Bronchial epithelial cell (primary cell): ENCODE data around the gene BROX. TPM values are rescaled to one million over a fixed set of nuclear protein-coding genes. Genes with fewer than 3 reads are reported as not detected.

Experiments
- DNase-seq: peaks from one replicate; pipeline ENCODE4 v3.0.0-alpha.2; 2010; ENCODE audit warnings: low read depth
- FAIRE-seq: peaks from 2 replicates; lab custom pipeline; 2011; peaks lifted over from hg19 to GRCh38; lab: Jason Lieb, UNC
- H3K27me3 ChIP-seq: 2 replicates; pipeline ENCODE4 v1.5.1; 2011; ENCODE audit warnings: low read length; ENCODE audit not compliant: control insufficient read depth, insufficient read depth
- H3K36me3 ChIP-seq: 2 replicates; pipeline ENCODE4 v1.5.1; 2011; ENCODE audit warnings: low read length; ENCODE audit not compliant: control insufficient read depth, insufficient read depth
- H3K4me3 ChIP-seq: 2 replicates; pipeline ENCODE4 v1.5.1; 2011; ENCODE audit warnings: mild to moderate bottlenecking, low read depth, low read length, control low read depth
- total RNA-seq: library from RNA; depleted of rRNA; stranded (reverse); fragments of >200 nt; gene quantifications from 2 replicates; pipeline ENCODE4 v1.2.1, GENCODE V29; 2014
- TF ChIP-seq, protein P1 (sequence below): IDR thresholded peaks from 2 replicates; pipeline ENCODE4 v1.5.1; 2011; ENCODE audit warnings: mild to moderate bottlenecking, moderate library complexity, low read length, control low read depth, inconsistent platforms; ENCODE audit not compliant: insufficient read depth, severe bottlenecking

Gene BROX
- total RNA-seq, 1 donor from 2014 or later, result 43.2 TPM

DNA sequence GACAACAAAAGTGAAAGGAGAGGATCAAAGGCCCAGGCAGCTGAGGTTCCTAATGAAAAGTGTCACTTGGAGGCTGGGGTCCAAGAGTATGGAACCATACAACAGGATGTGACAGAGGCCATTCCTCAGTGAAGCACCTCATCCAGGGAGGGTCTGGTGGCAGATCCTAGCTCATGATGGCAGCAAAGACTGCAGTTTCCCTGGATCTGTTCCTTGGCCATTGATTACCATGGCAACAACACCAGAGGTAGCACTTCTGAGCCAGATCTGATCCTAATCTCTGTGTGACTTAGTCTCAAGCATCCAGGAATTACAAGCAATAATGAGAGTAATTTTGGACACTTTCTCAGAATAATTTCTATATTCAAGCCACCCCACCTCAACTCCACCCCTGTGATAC, 37.6 kb downstream of the BROX start:
- H3K36me3 ChIP-seq, result no peaks in the 10 kb centered on the region
- H3K4me3 ChIP-seq, result no peak overlapping the region
- DNase-seq (no peak), FAIRE-seq (no peak)
- TF ChIP-seq, protein P1, sequence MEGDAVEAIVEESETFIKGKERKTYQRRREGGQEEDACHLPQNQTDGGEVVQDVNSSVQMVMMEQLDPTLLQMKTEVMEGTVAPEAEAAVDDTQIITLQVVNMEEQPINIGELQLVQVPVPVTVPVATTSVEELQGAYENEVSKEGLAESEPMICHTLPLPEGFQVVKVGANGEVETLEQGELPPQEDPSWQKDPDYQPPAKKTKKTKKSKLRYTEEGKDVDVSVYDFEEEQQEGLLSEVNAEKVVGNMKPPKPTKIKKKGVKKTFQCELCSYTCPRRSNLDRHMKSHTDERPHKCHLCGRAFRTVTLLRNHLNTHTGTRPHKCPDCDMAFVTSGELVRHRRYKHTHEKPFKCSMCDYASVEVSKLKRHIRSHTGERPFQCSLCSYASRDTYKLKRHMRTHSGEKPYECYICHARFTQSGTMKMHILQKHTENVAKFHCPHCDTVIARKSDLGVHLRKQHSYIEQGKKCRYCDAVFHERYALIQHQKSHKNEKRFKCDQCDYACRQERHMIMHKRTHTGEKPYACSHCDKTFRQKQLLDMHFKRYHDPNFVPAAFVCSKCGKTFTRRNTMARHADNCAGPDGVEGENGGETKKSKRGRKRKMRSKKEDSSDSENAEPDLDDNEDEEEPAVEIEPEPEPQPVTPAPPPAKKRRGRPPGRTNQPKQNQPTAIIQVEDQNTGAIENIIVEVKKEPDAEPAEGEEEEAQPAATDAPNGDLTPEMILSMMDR, result no peak
- no peaks in the 10 kb centered on the region for H3K27me3 ChIP-seq

DNA sequence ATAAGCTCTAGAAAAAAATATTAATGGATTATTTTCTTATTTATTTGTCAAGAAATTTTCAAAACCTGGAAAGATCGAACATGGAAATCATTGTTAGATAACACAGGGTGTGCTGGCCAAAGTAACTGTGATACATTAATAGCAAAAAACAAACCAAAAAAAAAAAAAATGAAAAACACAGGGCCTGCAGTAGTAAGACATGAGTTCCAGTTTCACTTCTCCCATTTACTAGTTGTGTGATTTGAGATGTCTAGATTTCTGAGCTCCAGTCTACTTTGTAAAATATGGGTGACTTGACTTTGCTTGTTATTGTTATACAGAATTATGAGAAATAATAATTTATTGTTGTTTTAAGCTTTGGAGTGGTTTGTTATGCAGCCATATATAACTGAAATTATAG, 38.3 kb downstream of the BROX start:
- TF ChIP-seq, protein P1, result no peak
- FAIRE-seq (no peak), DNase-seq (no peak)
- Histone ChIP-seq H3K4me3 (no peak overlapping the region), H3K36me3 (no peaks in the 10 kb centered on the region), H3K27me3 (no peaks in the 10 kb centered on the region)

DNA sequence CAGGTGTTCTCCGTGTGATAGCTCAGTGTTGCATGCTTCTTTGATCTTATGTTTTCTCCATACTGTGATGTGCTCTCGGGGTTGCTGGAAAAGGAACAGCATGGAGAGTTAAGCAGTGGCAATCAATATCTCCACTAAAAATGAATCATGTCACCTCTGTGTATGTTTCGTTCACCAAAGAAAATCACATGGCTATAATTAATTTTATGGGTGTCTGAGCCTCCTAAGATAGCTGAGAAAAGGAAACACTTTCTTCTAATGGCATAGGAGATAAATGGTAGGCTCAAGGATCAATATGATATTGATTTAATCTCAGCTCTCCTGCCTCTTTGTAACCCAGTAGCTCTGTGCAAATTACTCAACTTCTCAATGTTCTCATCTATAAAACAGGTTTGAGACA, 38.9 kb downstream of the BROX start:
- no peaks in the 10 kb centered on the region for H3K27me3 ChIP-seq
- FAIRE-seq (no peak), DNase-seq (no peak)
- H3K36me3 ChIP-seq, result no peaks in the 10 kb centered on the region
- H3K4me3 ChIP-seq, result no peak overlapping the region
- TF ChIP-seq, protein P1, result no peak

DNA sequence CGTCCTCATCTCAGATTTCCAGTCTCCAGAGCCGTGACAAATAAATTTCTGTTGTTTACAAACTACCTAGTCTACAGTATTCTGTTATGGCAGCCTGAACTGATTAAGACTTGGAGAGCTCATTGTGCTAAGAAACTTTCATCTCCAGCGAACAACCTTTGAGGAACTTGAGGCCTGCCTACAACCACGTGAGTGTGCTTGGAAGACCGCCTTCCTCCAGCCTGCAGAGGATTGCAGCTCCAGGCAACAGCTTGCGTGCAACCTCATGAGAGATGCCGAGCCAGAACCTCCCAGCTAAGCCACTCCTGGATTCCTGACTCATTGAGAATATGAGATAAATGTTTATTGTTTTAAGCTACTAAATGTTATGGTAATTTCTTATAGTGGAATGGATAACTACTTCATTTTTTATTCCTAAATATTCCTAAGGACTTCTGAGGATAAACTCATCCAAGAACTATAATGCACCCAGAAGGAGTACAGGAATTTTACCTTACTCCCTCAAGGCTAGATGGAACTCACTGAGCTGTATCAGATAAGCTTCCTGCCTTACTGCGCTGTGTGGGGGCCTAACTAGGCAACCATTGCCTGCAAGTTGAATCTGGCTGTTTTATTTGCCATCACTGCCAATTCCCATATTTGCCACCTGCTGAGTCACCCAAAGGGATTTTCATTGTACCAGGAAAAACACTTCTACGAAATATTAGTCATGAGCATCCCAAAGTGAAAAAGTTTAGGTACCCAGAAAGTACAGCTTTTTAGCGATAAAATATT, 42.2 kb downstream of the BROX start:
- TF ChIP-seq, protein P1, result no peak
- Histone ChIP-seq H3K36me3 (no peaks in the 10 kb centered on the region), H3K27me3 (no peaks in the 10 kb centered on the region), H3K4me3 (no peak overlapping the region)
- FAIRE-seq (no peak), DNase-seq (peak; percentile 92)

DNA sequence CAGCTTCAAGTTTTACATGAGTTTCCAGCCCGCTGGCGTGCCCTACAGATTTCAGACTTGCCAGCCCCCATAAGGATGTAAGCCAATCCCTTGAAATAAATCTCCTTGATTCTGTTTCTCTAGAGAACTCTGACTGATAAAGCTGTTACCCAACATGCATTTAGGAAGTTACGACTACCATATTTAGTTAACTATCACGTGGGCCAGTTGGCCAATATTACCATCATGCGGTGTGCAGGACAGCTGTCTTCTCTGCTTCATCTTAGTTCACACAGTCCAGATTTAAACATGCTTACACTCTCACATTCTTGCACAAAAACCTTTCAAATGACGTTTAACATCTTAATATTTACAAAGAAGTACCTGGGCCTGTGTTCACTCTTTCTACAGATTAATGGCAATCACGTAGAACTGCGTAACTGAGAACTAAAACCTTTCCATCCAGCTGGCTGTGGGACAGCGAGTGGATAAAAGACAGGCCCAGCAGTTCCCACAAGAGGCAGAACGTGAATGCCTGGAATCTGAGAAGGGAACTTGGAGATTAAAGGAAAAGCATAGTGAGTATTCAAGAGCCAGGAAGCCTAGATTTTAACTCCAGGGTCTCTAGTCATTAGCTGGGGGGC, 45.4 kb downstream of the BROX start:
- FAIRE-seq (no peak), DNase-seq (no peak)
- Histone ChIP-seq H3K4me3 (no peak overlapping the region), H3K27me3 (no peaks in the 10 kb centered on the region), H3K36me3 (no peaks in the 10 kb centered on the region)
- TF ChIP-seq, protein P1, result no peak
